ENCODE measurements around the gene ANK2. TPM values are rescaled to one million over a fixed set of nuclear protein-coding genes. Genes with fewer than 3 reads are reported as not detected.
A peak's percentile ranks its signal among the peaks of the same experiment; 100 is the strongest.

ANK2 gene
- total and polyA plus RNA-seq, 2 of the 13 experiments (the other 11 are each of a cell fraction or from before 2014, with no cell fraction given), result 2.7 to 15.1 TPM

- no peak for TF ChIP-seq ATF6 (CRISPR knock-in tag; conservative IDR thresholded peaks at IDR 0.05)
- TF ChIP-seq HNRNPLL (IDR thresholded peaks at IDR 0.05; ENCODE audit: low read depth, low read length, poor library complexity, severe bottlenecking), result no peak
- no peak for TF ChIP-seq ZNF704 (CRISPR knock-in tag; IDR thresholded peaks at IDR 0.05; ENCODE audit: borderline replicate concordance)
- no peak for TF ChIP-seq ZEB1 (IDR thresholded peaks at IDR 0.05; ENCODE audit: insufficient replicate concordance, low read depth)
- 0 out of 2 replicates have a peak, but pooled peaks have one; percentile 49 for TF ChIP-seq HMG20B (CRISPR knock-in tag; conservative IDR thresholded peaks at IDR 0.05)
- no peak for TF ChIP-seq WIZ (CRISPR knock-in tag; IDR thresholded peaks at IDR 0.05)
- no peak for TF ChIP-seq ZBTB40 (IDR thresholded peaks at IDR 0.05)
- TF ChIP-seq ZBTB40 (CRISPR knock-in tag; IDR thresholded peaks at IDR 0.05), result 0 out of 2 replicates have a peak, but pooled peaks have one; percentile 62
- 0 out of 2 replicates have a peak, but pooled peaks have one; percentile 40 for TF ChIP-seq ZNF746 (CRISPR knock-in tag; IDR thresholded peaks at IDR 0.05)
- TF ChIP-seq HOXA9 (CRISPR knock-in tag; IDR thresholded peaks at IDR 0.05; ENCODE audit: borderline replicate concordance), result no peak
- no peak for TF ChIP-seq ZNF460 (CRISPR knock-in tag; IDR thresholded peaks at IDR 0.05; ENCODE audit: borderline replicate concordance)
- TF ChIP-seq ZNF615 (CRISPR knock-in tag; IDR thresholded peaks at IDR 0.05; ENCODE audit: borderline replicate concordance), result no peak
- TF ChIP-seq FOXA1 (IDR thresholded peaks at IDR 0.05), result no peak
- TF ChIP-seq FOXA1 (CRISPR knock-in tag; IDR thresholded peaks at IDR 0.05), result peak; percentile 76
- TF ChIP-seq FOXA3 (CRISPR knock-in tag; IDR thresholded peaks at IDR 0.05), result peak; percentile 69
Observed at GRCh38 chr4:113145519-113146291, 96.3 kb downstream of the ANK2 start (continued).
